ENCODE results near the gene RRAS2.

- TF ChIP-seq CTCF (IDR thresholded peaks at IDR 0.05; ENCODE audit: low read length) (no peak), EZH2phosphoT487 (IDR thresholded peaks at IDR 0.05; ENCODE audit: low read length) (no peak), EZH2 (optimal IDR thresholded peaks at IDR 0.05; ENCODE audit: low read depth, low read length) (no peak)
Observed at GRCh38 chr11:14228356-14228755, 130.6 kb downstream of the RRAS2 start.
